Activated CD8-positive, alpha-beta T cell treated with anti-CD3 and anti-CD28 coated beads, Interleukin-2, amount 10 ng/mL, durations not matched to agents 7 days and 5 days (primary cell): ENCODE data around the gene C10orf71. TPM values are rescaled to one million over a fixed set of nuclear protein-coding genes. Genes with fewer than 3 reads are reported as not detected.
A peak's percentile ranks its signal among the peaks of the same experiment; 100 is the strongest.

Source experiments
- ATAC-seq: fragments of 150-1000 bp; cut with Tn5 transposase; one replicate; pipeline ENCODE4 v1.10.0; 2021; ENCODE audit warnings: moderate library complexity
- CTCF ChIA-PET: fragments of 350-600 bp; sonication (Branson Sonifier 250); formaldehyde crosslinking; loops from one replicate; lab custom pipeline; 2021; ENCODE audit warnings: antibody characterized with exemption; lab: Charles Lee
- POLR2A ChIA-PET: fragments of 350-600 bp; sonication (Branson Sonifier 250); formaldehyde crosslinking; loops from one replicate; lab custom pipeline; 2021; ENCODE audit warnings: antibody characterized with exemption; lab: Charles Lee
- DNase-seq: peaks from one replicate; pipeline ENCODE4 v3.0.0-alpha.2; 2020
- H3K27ac Mint-ChIP-seq: one replicate; pipeline ENCODE4 v1.8.0; 2021; ENCODE audit warnings: mild to moderate bottlenecking, mixed read lengths
- H3K27me3 Mint-ChIP-seq: one replicate; pipeline ENCODE4 v1.8.0; 2021; ENCODE audit warnings: low read depth, mixed read lengths
- H3K36me3 Mint-ChIP-seq: one replicate; pipeline ENCODE4 v1.8.0; 2021; ENCODE audit warnings: low read depth, mixed read lengths
- H3K4me1 Mint-ChIP-seq: one replicate; pipeline ENCODE4 v1.8.0; 2021; ENCODE audit warnings: low read depth, mixed read lengths
- H3K4me3 Mint-ChIP-seq: one replicate; pipeline ENCODE4 v1.8.0; 2021; ENCODE audit warnings: mild to moderate bottlenecking, mixed read lengths
- H3K9me3 Mint-ChIP-seq: one replicate; pipeline ENCODE4 v1.8.0; 2022; ENCODE audit warnings: mixed read lengths; ENCODE audit not compliant: insufficient read depth
- total RNA-seq, 2 experiments: library from RNA; stranded (reverse); gene quantifications; one replicate each; pipeline ENCODE4 v1.2.3, GENCODE V29; 2021

C10orf71 gene
- total RNA-seq, 2 experiments from 2014 or later, result not detected

DNA sequence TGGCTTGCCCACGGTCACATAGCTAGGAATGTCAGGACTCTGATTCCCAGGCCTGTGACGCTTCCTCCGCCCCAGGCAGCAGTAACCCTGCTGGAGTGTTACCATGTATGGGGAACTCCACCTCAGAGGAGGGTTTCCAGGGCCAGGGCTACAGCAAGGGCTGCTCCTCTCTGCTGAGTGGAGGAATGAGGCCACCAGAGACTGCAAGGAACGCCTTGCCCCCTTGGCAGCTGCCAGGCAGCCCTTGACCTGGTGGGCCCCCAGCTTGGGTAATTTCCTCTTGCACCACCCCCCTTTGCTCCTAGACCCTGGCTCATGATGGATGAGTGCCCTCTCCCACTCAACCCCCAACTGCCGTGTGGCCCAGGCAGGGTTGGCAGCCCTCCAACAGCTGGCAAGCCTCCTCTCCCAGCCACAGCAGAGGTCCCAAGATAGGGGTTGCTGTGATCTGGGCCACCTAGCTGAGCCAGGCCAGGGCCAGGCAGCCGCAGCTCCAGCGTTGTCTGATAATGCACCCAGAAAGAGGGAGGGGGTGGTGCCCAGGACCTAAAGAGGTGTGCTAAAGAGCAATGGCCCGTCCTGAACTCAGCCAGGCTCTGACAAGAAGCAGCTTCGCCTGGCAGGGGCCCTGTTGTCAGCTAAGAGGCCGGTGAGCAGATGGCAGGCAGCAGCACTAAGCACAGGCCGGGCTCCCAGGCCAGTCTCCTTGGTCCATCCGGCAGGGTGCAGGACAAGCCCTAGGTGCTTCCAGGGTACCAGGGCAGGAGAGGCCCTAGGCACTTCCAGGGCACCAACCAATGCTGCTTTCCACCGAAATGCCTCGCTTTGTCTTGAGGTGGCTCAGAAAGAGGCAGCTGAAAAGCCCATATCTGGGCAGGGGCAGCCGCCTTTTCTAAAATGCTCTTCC, 61.6 kb downstream of the C10orf71 start:
- CTCF ChIA-PET, result no interaction called here

DNA sequence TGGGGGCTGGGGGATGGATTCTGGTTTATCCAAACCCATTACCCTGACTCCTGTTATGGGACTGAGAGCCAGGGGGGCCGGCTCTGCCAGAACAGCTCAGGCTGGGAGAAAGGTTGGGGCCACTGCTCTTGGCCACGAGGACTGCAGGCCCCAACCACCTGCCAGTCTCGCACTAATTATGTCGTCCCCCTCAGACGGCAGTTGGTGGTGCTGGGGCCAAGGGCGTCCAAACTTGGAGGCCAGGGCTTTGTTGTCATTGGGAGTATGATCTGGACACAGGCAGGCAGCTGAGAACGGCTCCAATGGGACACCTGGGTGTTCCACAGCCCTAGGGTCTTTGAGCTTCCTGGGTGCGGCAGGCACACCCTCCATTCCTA, 62.2 kb downstream of the C10orf71 start:
- no peak for ATAC-seq
- ChIA-PET POLR2A (interaction anchor here (0.5 kb wide), 1 partner anchor 159 kb away, joined by 3 read pairs; no protein-coding TSS in a partner anchor), CTCF (no interaction called here)

More for the DNA sequence above, 61.6 kb downstream of the C10orf71 start:
- POLR2A ChIA-PET, result interaction anchor here (0.5 kb wide), 1 partner anchor 158 kb away, joined by 3 read pairs; no protein-coding TSS in a partner anchor
- Mint-ChIP-seq H3K27me3 (peaks cover 13% of the 10 kb centered on the region), H3K9me3 (no peaks in the 10 kb centered on the region), H3K4me3 (no peak overlapping the region), H3K36me3 (no peaks in the 10 kb centered on the region), H3K27ac (no peak overlapping the region), H3K4me1 (peaks cover 3% of the 10 kb centered on the region)
- no peak for ATAC-seq
- peak; percentile 12 for DNase-seq

DNA sequence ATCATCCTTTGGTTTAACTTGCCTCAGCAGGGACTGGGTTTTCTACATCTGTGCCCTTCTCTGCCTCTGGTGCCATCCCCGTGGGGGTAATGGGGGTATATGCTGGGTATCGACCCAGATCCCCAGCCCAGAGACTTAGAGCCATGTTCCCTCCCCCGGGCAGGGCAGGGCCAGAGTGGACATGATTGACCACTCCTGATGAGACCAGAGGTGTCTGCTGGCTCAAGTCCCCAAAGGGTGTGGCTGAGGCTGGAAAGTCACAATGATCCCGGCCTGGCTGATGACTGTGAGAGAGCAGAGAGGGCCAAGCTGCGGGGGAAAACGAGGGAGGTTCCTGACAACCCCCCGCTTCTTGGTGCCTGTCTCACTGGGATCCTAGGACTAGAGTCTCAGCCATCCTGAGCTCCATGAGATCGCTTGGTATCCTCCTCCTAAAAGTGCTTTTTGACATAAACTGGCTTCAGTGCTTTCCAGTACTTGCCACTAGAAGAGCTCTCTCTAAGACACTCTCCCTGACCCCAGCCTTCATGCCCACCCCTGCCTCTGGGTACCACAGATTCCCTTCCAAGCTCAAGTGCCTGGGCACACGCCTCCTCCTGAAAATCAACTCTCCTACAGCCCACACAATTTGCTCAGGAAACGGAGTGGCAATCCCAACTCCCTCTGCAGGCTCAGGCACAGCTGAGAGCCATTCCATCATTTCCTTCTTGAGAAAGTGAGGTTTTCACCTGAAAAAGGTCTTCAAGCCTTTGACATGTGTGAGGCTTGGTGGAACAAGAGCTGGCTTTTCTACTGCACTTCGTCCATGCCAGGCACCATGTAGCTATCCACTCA, 63.0 kb downstream of the C10orf71 start:
- CTCF ChIA-PET, result no interaction called here
- Mint-ChIP-seq H3K36me3 (no peaks in the 10 kb centered on the region), H3K27me3 (peaks cover 6% of the 10 kb centered on the region), H3K4me3 (no peak overlapping the region), H3K4me1 (peaks cover under 1% of the 10 kb centered on the region), H3K9me3 (no peaks in the 10 kb centered on the region), H3K27ac (no peak overlapping the region)
- no peak for ATAC-seq
- DNase-seq, result peak; percentile 12
- POLR2A ChIA-PET, result interaction anchor here (0.5 to 0.6 kb wide), 2 partner anchors 55 to 107 kb away, joined by 3 read pairs; no protein-coding TSS in a partner anchor

More for the DNA sequence above, 62.2 kb downstream of the C10orf71 start:
- Mint-ChIP-seq H3K27ac (no peak overlapping the region), H3K36me3 (no peaks in the 10 kb centered on the region), H3K4me3 (no peak overlapping the region), H3K4me1 (peaks cover 3% of the 10 kb centered on the region), H3K27me3 (peaks cover 8% of the 10 kb centered on the region), H3K9me3 (no peaks in the 10 kb centered on the region)
- peak; percentile 12 for DNase-seq

DNA sequence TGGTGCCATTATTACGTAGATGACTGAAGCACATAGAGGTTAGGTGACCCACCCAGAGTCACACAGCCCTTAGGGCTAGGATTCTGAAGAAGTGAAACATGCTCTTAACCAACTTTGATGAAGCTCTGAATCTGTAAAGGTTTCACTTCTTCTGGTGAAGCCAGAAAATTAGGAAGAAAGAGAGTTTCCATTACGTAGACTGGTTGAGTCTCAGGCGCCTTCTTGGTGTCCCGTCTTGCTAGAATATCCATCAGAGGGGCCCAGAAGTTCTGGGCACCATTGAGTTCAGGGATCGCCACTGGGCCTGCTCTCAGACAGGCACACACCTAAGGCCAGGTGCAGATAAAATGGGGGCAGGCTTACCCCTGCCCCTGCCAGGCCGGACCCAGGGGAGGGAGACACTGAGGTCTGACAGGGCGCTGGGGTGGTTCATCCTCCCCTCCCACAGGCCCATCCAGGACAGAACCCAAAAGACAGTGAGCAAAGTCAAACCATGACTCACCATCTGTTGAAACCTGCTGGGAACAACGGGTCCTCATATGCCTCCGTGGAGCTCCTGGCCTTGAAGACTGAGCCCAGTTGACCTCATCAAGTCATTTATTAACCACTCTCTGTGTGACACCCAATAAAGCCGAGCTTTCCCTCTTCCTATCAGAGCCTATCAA, 63.8 kb downstream of the C10orf71 start:
- no peak overlapping the region for H3K4me3 Mint-ChIP-seq
- ChIA-PET POLR2A (interaction anchor here (0.6 kb wide), 1 partner anchor 54 kb away, joined by 3 read pairs; no protein-coding TSS in a partner anchor), CTCF (no interaction called here)
- H3K9me3 Mint-ChIP-seq, result no peaks in the 10 kb centered on the region
- H3K27me3 Mint-ChIP-seq, result peaks cover 9% of the 10 kb centered on the region
- no peaks in the 10 kb centered on the region for H3K36me3 Mint-ChIP-seq
- DNase-seq, result peak; percentile 11
- no peak overlapping the region for H3K27ac Mint-ChIP-seq
- H3K4me1 Mint-ChIP-seq, result no peaks in the 10 kb centered on the region
- no peak for ATAC-seq

DNA sequence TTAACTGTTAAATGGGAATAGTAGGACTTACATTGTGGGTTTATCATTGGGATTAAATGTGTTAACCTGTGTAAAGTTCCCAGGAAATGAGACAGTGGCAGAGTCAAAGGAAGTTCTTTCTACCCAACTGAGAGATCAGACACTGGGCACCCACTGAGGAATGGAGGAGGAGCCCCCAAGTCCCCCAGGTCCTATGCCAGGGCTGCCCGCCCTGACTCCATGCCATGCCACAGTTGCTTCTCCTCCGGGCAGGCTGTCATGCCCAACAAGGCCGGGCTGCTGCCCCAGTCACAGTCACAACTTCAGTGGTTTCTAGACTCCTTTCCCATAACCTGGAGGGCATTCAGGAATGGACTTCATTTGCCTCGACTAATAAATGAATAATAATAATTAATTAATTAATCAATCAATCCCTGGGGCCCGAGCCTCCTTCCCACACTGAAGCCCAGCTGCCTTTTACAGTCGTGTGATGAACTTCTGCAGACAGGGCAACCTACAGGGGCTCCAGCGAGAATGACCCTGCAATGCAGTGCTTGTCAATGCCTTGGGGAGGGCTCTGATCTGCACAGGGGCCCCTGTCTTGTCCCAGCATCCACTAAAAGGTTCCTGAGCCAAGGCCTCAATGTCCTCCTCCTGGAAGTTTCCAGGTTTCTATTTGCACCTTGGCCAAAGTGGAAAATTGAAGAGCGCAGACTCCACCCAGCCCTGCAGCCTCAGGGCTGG, 64.5 kb downstream of the C10orf71 start:
- ChIA-PET POLR2A (no interaction called here), CTCF (no interaction called here)
- Mint-ChIP-seq H3K36me3 (no peaks in the 10 kb centered on the region), H3K27ac (no peak overlapping the region), H3K9me3 (no peaks in the 10 kb centered on the region), H3K4me3 (no peak overlapping the region), H3K4me1 (no peaks in the 10 kb centered on the region), H3K27me3 (peaks cover 13% of the 10 kb centered on the region)
- DNase-seq (peak; percentile 13), ATAC-seq (no peak)

DNA sequence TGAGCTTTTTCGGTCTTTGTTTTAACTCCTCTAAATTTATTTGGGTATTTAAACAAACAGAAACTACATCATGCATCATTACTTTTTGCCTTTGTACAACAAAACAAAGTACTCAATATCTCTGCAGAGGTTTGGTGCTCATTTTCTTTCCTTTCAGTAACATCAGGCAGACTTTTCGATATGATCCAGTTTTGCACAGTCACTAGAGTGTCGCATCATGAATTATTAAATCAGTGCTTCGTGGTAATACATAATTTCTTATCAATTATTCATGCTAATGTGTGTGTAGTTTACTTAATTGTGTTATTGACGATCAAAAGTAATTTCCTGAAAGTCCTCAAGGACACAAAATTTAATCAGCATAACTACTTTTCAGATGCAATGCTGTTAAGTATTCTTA, 65.1 kb downstream of the C10orf71 start:
- Mint-ChIP-seq H3K36me3 (no peaks in the 10 kb centered on the region), H3K27ac (no peak overlapping the region), H3K4me3 (no peak overlapping the region), H3K9me3 (no peaks in the 10 kb centered on the region), H3K4me1 (no peaks in the 10 kb centered on the region), H3K27me3 (peaks cover 10% of the 10 kb centered on the region)
- POLR2A ChIA-PET, result no interaction called here
- DNase-seq (no peak), ATAC-seq (no peak)
- CTCF ChIA-PET, result no interaction called here

DNA sequence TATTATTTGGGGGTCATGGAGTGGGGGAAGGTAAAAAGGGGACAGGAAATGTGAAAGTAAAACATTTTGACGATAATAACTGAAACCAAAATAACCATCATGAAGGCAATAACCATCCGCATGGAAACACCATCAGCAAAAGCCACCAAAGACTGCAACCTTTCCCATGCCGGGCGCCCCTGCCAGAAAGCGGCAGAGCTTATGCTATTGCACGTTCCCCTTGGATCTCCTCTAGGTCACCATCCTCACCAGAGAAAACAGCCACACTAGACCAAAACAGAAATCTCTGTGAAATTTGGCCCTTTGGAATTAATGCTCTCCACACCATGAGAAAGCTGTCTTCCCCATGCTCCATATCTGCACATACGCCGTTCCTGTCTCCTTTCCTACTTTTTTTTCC, 65.8 kb downstream of the C10orf71 start:
- DNase-seq (no peak), ATAC-seq (no peak)
- POLR2A ChIA-PET, result interaction anchor here (0.7 kb wide), 1 partner anchor 63 kb away, joined by 3 read pairs; no protein-coding TSS in a partner anchor
- Mint-ChIP-seq H3K9me3 (no peaks in the 10 kb centered on the region), H3K27ac (no peak overlapping the region), H3K27me3 (peaks cover 10% of the 10 kb centered on the region), H3K4me1 (no peaks in the 10 kb centered on the region), H3K4me3 (no peak overlapping the region), H3K36me3 (no peaks in the 10 kb centered on the region)
- CTCF ChIA-PET, result no interaction called here

DNA sequence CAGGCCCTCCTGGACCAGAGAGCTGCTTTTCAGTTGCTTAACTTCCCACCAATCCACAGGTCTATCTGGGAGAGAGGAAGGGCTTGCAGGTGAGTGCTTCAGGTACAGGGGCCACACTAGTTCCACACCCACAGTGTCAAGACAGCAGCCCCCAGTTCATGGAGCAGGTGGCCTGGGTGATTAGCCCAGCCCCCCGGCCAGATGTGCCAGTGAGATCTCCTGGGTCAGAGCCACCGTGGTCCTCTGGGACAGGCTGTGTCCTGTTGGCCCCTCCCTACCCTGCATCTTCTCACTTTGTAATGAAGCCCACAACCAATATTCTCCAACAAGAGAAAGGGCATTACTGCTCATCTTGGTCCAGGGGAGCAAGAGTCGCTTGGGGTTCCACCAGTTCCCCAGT, 66.3 kb downstream of the C10orf71 start:
- ChIA-PET CTCF (no interaction called here), POLR2A (no interaction called here)
- DNase-seq (no peak), ATAC-seq (no peak)
- Mint-ChIP-seq H3K4me3 (no peak overlapping the region), H3K4me1 (no peaks in the 10 kb centered on the region), H3K27me3 (peaks cover 10% of the 10 kb centered on the region), H3K9me3 (no peaks in the 10 kb centered on the region), H3K36me3 (no peaks in the 10 kb centered on the region), H3K27ac (no peak overlapping the region)

DNA sequence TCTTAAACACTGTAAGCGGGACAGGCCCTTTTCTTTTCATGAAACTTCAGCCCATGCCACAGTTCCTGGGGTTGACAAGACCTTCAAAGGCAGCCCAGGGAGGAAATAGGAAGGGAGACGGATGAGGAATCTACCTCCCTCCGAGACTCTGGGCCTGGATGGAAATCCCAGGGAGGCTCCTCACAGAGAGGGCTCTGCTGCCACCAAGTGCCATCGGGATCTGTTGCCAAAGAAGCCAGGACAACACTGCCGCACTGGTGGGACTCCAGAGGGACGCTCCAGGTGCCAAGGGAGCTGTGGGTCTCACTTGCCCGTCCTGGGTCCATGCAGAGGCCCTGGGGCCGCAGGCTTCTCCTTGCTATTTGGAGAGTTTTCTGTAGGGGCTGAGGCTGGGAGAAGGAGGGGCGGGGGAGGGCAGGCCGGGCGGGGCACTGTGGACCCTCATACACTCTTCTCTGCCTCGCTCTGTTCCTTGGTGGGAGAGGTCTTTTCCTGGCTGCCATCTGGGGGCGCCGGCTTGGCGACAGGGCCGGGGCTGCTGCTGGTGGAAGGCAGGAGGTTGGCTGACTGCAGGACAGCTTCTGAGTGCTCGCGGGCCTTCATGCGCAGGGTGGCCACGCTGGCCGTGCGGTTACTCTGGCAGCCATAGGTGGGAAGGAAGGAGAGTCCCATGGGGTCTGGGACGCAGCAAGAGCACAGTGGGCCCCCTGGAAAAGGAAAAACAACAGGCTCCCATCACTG, 66.9 kb downstream of the C10orf71 start:
- Mint-ChIP-seq H3K9me3 (no peaks in the 10 kb centered on the region), H3K4me3 (no peak overlapping the region), H3K36me3 (no peaks in the 10 kb centered on the region), H3K4me1 (no peaks in the 10 kb centered on the region), H3K27ac (no peak overlapping the region), H3K27me3 (peaks cover 10% of the 10 kb centered on the region)
- ATAC-seq, result no peak
- CTCF ChIA-PET, result no interaction called here
- DNase-seq, result no peak
- POLR2A ChIA-PET, result no interaction called here

DNA sequence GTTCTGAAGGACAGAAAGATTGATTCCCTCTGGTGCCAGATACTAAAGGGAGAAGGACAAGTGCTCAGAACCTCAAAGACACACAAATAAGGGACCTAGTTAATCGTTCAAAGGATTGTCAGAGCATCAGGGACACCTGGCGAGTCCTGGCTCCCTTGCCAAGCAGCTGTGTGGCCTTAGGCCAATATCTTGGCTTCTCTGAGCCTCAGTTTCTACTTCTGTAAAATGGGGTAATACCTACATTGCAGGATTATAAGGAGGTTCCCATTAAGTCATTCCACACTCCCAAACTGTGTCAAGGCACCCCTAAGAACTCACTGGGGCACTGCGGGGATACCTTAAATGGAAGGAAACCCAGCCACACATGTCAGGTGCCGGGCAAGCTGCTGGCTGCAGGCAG, 67.5 kb downstream of the C10orf71 start:
- no peak overlapping the region for H3K27ac Mint-ChIP-seq
- no peak for DNase-seq
- POLR2A ChIA-PET, result no interaction called here

More for the DNA sequence above, 67.5 kb downstream of the C10orf71 start:
- CTCF ChIA-PET, result no interaction called here
- ATAC-seq, result no peak
- Mint-ChIP-seq H3K4me3 (no peak overlapping the region), H3K9me3 (no peaks in the 10 kb centered on the region), H3K36me3 (no peaks in the 10 kb centered on the region), H3K4me1 (no peaks in the 10 kb centered on the region), H3K27me3 (peaks cover 10% of the 10 kb centered on the region)
